Ishikawa (cell line): Measurements from ENCODE around the gene LDLRAP1.

Experiments used
- CEBPB ChIP-seq: IDR thresholded peaks from 2 replicates; pipeline ENCODE4 v1.6.1; 2012
- CREB1 ChIP-seq: IDR thresholded peaks from 2 replicates; pipeline ENCODE4 v1.6.1; 2012; ENCODE audit warnings: low read depth
- EGR1 ChIP-seq: IDR thresholded peaks from 2 replicates; pipeline ENCODE4 v1.6.1; 2012
- EP300 ChIP-seq: IDR thresholded peaks from 2 replicates; pipeline ENCODE4 v1.6.1; 2012; ENCODE audit warnings: borderline replicate concordance
- FOXM1 ChIP-seq: IDR thresholded peaks from 2 replicates; pipeline ENCODE4 v1.6.1; 2012; ENCODE audit warnings: low read depth, borderline replicate concordance
- MAX ChIP-seq: IDR thresholded peaks from 2 replicates; pipeline ENCODE4 v1.6.1; 2012
- NFIC ChIP-seq: IDR thresholded peaks from 2 replicates; pipeline ENCODE4 v1.6.1; 2012
- RAD21 ChIP-seq: IDR thresholded peaks from 2 replicates; pipeline ENCODE4 v1.6.1; 2012; ENCODE audit warnings: low read depth
- REST ChIP-seq: IDR thresholded peaks from 2 replicates; pipeline ENCODE4 v1.6.1; 2012; ENCODE audit warnings: low read depth, mild to moderate bottlenecking
- TAF1 ChIP-seq: IDR thresholded peaks from 2 replicates; pipeline ENCODE4 v1.6.1; 2012; ENCODE audit warnings: low read depth, mild to moderate bottlenecking
- TCF12 ChIP-seq: IDR thresholded peaks from 2 replicates; pipeline ENCODE4 v1.6.1; 2012; ENCODE audit warnings: low read depth
- TEAD4 ChIP-seq: IDR thresholded peaks from 2 replicates; pipeline ENCODE4 v1.6.1; 2012
- USF1 ChIP-seq: IDR thresholded peaks from 2 replicates; pipeline ENCODE4 v1.6.1; 2012
- YY1 ChIP-seq: IDR thresholded peaks from 2 replicates; pipeline ENCODE4 v1.6.1; 2012; ENCODE audit warnings: low read depth
- ZBTB7A ChIP-seq: IDR thresholded peaks from 2 replicates; pipeline ENCODE4 v1.6.1; 2012; ENCODE audit warnings: low read depth

Gene LDLRAP1

GRCh38 chr1:25565626-25566025 lies 22.2 kb downstream of the LDLRAP1 start:
- TF ChIP-seq EP300 (no peak), TCF12 (no peak), REST (no peak), TEAD4 (no peak), FOXM1 (no peak), TAF1 (no peak), ZBTB7A (no peak), USF1 (no peak)

GRCh38 chr1:25566176-25566729 lies 22.8 kb downstream of the LDLRAP1 start:
- TF ChIP-seq REST (no peak), NFIC (no peak)

- TF ChIP-seq YY1 (no peak), CEBPB (no peak), TEAD4 (no peak), TCF12 (no peak), USF1 (no peak)
Measured at GRCh38 chr1:25566730-25567341, 23.4 kb downstream of the LDLRAP1 start.

- TF ChIP-seq EP300 (no peak), MAX (no peak), NFIC (no peak), REST (no peak), CREB1 (no peak), ZBTB7A (no peak), YY1 (no peak), TAF1 (no peak), TCF12 (no peak)
Measured at GRCh38 chr1:25567710-25568089, 24.3 kb downstream of the LDLRAP1 start.

- TF ChIP-seq MAX (no peak), FOXM1 (no peak), EGR1 (peak; percentile 57; the same call in 1 of the 2 replicates), TCF12 (no peak), TAF1 (no peak), RAD21 (peak; percentile 33; the same call in 1 of the 2 replicates), NFIC (no peak), USF1 (no peak), YY1 (no peak)
Measured at GRCh38 chr1:25568090-25568833, 24.9 kb downstream of the LDLRAP1 start.
